Choroid plexus epithelial cell (primary cell): ENCODE data around the gene PLXNA2.

Experiments used
- DNase-seq: peaks from one replicate; pipeline ENCODE4 v3.0.0-alpha.2; 2010; ENCODE audit warnings: low read depth
- H3K4me3 ChIP-seq: 2 replicates; pipeline ENCODE4 v1.5.1; 2011; ENCODE audit warnings: low read depth, mild to moderate bottlenecking, control low read depth, low read length, moderate library complexity
- TF ChIP-seq, protein P1 (sequence below): conservative IDR thresholded peaks from 2 replicates; pipeline ENCODE4 v1.5.1; 2011; ENCODE audit warnings: low read depth, mild to moderate bottlenecking, control low read depth, inconsistent platforms, low read length, moderate library complexity

The PLXNA2 gene

DNA sequence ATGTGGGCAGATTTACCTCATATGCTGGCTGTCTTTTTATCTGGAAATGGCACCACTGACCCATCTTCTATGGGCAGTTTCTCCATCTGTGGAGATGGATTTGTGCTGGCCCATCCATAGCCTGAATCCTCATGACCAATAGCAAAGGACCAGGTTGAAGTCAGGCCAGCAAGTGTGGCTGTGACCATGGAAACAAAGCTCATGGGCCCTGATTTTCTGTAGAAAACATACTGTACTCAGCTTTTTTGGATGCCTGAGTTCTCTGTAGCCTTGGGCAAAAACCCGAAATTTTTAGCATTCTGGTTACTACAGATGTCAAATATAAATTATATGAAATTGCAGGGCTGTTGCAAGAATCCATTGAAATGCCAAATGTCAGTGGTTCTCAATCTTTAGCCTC lies 155.0 kb downstream of the PLXNA2 start:
- DNase-seq, result no peak
- H3K4me3 ChIP-seq, result no peak overlapping the region
- TF ChIP-seq, protein P1, sequence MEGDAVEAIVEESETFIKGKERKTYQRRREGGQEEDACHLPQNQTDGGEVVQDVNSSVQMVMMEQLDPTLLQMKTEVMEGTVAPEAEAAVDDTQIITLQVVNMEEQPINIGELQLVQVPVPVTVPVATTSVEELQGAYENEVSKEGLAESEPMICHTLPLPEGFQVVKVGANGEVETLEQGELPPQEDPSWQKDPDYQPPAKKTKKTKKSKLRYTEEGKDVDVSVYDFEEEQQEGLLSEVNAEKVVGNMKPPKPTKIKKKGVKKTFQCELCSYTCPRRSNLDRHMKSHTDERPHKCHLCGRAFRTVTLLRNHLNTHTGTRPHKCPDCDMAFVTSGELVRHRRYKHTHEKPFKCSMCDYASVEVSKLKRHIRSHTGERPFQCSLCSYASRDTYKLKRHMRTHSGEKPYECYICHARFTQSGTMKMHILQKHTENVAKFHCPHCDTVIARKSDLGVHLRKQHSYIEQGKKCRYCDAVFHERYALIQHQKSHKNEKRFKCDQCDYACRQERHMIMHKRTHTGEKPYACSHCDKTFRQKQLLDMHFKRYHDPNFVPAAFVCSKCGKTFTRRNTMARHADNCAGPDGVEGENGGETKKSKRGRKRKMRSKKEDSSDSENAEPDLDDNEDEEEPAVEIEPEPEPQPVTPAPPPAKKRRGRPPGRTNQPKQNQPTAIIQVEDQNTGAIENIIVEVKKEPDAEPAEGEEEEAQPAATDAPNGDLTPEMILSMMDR, result no peak

DNA sequence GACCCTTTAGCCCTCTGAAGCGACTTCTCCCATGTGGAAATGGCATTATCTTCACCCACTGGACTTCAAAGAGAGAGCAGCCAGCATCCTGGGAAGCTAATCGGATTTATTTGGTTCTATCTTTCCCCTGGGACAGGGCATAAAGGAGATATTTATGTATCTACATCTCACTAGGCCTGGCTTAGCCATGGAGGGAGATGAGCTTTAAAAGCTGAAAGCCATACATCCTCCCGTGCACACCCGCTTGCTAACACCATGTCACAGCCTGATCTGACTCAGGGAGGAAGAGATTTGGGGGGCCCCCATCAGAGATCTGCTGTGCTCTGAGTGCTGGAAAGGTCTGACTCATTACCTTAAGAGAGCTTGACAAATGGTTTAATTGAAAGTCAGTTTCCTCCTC lies 155.9 kb downstream of the PLXNA2 start:
- TF ChIP-seq, protein P1, result no peak
- DNase-seq, result no peak
- no peak overlapping the region for H3K4me3 ChIP-seq

DNA sequence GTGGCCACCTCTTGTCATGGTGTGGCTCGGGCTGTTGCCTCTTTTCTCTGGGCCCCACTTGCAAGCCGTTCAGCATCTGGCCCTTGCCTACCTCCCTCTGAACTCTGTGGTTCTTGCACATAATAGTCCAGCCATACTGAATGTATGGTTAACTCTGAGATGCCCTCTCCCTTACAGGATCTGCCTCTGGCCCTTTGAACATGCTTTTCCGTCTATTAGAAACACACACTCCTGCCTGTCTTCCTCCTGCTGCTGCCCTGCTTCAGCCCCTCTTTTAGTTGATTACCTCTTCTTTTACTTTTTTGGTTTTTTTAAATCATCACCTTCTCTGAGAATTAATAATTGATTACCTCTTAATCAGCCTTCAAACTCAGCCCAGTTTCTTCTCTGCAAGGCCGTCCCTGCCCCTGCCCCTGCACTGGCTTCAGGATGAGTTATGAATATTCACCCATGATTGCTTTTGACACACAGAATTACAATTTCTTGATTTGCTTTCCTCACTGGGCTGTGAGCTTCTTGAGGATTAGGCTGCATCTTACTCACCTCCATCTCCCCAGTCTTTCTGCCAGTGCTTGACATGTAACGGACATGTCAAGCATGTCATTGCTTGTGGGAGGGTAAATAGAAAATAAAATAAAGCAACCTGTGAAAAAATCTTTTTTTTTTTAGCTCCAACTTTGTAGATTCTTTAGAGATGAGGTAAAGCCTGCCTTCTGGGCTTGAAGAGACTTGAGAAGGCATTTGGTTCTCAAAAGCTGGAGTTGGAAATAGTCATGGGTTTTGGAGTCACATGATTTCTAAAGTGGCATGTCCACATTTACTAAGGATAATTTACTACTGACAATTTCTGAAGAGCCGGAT lies 158.3 kb downstream of the PLXNA2 start:
- DNase-seq, result peak; percentile 79
- TF ChIP-seq, protein P1, result no peak
- H3K4me3 ChIP-seq, result no peak overlapping the region

DNA sequence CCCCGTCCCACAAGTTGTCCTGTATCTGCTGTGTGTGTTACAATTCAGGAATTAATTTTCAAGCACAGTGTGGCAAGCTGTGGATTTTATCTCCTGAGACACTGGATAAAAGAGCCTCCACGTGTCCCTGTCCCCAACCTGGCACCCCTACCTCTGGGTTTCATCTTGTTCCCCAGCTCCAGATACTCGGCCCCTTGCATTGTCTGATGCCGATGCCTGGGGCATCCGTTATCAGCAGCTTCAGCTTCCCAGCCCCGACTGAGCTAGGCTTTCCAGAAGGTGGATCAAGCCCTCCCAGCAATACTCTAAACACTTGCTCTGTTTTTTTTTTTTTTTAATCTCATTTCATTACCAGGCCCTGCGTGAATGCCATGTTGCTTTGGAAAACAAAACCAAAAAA lies 159.4 kb downstream of the PLXNA2 start:
- TF ChIP-seq, protein P1, result no peak
- no peak overlapping the region for H3K4me3 ChIP-seq
- DNase-seq, result no peak

DNA sequence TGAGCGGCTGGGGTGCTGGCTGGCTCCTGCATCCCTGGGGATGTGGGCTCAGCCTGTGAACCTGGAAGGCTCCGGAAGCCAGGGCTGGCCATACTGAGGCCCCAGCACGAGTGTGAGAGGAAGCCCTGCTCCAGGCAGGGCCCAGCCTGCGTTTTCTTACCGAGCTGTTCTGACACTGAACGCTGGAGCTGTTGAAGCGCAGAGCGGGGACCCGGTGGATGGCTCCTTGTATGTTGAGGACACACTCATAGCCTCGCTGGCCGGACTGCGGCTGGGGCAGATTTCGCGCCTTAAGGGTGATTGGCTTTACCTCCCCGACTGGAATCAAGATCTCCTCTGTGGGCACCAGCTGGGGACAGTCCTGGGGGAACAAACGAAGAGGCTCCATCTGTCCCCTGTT lies 160.0 kb downstream of the PLXNA2 start:
- DNase-seq, result no peak
- no peak overlapping the region for H3K4me3 ChIP-seq
- TF ChIP-seq, protein P1, result no peak

DNA sequence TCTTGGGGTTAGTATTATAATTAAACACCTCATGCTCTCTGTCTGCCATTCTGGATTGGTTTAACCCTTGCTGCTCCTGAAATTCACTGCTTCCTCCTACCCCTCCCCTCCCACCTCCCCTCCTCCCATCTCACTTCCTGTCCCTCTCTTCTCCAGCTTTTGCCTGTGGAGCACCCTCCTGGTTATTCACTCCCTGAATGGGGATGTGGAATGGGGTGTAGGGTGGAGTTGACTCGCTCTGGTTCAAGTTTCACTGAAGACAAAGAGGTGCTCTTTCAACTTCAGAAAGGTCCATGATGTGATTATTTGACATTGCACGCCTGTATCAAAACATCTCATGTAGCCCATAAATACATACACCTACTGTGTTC lies 160.5 kb downstream of the PLXNA2 start:
- no peak for DNase-seq
- no peak overlapping the region for H3K4me3 ChIP-seq
- TF ChIP-seq, protein P1, result no peak
